SU-DHL-6 (cell line): ENCODE data around the gene SYF2.

Experiments used
- CTCF ChIP-seq: fragments of 200-600 bp; sonication (generic); IDR thresholded peaks from one replicate; pipeline ENCODE4 v1.5.1; 2017; ENCODE audit warnings: antibody characterized with exemption, mild to moderate bottlenecking, low read length, moderate library complexity; ENCODE audit not compliant: insufficient read depth, poor library complexity, severe bottlenecking
- EZH2phosphoT487 ChIP-seq: fragments of 200-600 bp; sonication (generic), shearing (Covaris generic); conservative IDR thresholded peaks from 2 replicates; pipeline ENCODE4 v1.6.1; 2018; ENCODE audit warnings: mild to moderate bottlenecking, antibody characterized with exemption, low read length, moderate library complexity, mixed read lengths

GRCh38 chr1:25255706-25256577 is 23.6 kb upstream of the SYF2 start:
- no peak for TF ChIP-seq EZH2phosphoT487
- no peak for TF ChIP-seq CTCF
